ENCODE data around the gene MBD5.
"Not testable (repeated sequence)": the region's sequence is repeated elsewhere in the genome, so short reads cannot be mapped to it uniquely, and the experiment has no call there.

Gene MBD5

DNA sequence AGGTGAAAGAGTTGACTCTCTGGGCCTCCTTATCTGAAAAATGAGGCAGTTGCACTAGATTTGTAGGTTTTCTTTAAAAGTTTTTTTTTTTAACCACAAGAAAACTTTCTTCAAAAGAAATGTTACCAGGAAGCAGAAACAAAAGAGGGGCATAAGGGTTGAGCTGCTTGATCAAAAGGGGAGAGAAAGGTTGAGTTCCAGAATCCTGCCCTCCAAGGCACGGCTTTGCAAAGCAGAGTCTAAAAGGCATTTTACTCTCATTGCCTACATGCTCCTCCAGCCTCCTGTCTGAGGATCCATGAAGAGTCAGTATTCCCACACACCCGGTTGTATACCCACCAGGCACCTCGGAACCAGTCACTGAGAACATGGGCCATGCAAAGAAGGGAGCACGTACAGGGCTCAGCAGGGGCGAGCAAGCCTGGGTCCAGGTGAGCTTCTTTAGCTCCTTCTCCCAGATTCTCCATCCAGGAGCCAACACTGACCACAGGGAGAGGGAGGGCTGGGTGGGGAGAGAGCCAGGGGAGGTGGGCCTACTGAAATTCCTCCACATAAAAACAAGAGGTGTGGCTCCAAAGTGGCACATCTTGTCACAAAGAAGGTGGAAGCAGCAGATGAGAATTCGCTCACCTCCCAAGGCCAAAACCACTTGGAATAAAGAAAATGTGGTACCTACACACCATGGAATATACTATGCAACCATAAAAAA is 507.6 kb downstream of the MBD5 start:
- DNase-seq, result no peak

DNA sequence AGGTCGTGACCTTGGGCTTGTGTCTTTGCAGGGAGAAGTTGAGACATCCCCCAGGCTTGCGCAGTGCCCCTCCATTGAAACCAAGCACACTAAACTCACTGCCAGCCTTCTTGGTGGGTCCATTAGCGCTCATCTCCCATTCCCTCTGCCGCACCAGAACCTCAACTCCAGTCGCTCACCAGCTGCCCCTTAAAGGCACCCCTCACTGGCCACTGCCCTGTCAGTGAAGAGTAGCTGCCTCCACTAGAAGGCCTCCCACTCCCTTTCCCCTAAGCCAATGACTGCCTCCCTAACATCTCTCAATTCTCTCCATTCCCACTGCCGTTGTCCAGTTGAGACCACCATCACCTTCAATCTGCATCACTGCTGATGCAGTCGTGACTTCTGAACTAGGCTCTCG is 508.9 kb downstream of the MBD5 start:
- DNase-seq, result no peak

DNA sequence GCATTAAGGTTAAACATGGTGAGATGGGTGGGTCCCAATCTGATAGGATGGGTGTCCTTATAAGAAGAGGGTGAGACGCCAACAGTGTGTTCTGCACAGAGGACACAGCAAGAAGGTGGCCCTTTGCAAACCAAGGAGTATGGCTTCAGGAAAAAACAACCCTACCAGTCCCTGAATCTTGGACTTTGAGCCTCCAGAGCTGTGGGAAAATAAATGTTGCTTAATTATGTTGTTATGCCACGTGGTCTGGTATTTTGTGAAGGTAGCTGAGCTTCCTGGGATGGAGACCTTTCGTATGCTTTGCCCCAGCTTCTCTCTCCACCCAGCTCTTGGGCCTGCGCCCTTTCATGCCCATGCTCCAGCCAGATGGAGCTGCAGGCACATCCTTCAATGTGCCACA is 509.5 kb downstream of the MBD5 start:
- DNase-seq, result no peak

DNA sequence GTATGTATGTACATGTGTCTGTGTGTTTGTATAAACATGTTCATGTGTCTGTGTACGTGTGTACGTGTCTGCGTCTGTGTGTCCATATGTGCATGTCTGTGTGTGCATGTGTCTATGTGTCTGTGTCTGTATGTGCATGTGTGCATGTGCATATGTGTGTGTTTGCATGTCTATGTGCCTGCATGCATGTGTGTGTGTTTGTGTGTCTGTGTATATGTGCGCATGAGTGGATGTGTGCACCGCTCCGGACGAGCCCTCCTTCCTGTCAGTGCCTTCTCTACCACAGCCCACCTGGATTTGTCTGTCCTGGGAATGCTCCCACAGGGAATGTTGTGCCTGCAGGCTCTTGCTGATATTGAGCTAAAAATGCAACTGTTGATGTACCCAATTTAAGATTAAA is 510.3 kb downstream of the MBD5 start:
- no peak for DNase-seq

DNA sequence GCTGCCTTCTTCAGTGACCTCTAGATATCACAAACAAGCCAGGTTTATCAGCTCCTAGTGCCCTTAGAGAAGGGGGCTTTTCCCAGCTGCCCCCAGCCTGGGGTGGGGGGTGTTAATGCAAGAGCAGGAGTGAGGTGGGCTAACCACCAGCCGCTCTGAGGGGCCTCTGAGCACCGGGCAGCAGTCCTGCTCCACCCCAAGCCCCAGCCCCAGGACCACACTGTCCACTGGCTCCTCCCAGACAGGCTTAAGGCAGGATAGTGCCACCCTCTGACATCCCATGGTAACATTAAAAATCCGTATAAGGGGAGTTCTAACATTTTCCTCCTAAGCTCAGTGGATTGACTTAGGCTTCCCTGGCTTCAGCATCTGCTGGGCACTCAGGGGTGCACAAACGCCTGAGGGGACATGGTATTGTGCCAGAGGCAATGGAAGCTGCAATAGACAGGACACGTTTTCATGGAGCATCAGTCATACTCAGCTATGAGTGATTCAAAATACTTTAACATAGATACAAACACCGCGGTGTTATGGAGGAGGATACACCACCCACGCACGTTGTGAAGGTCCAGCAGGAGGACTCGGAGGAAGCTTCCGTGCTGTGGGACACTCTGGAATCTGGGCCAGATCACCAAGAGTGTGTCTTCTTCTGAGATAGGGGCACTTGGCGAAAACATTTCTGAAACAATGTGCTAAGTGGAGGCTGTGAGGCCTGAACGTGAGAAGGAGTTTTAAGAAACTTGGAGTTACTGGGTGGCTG is 511.0 kb downstream of the MBD5 start:
- no peak for DNase-seq

DNA sequence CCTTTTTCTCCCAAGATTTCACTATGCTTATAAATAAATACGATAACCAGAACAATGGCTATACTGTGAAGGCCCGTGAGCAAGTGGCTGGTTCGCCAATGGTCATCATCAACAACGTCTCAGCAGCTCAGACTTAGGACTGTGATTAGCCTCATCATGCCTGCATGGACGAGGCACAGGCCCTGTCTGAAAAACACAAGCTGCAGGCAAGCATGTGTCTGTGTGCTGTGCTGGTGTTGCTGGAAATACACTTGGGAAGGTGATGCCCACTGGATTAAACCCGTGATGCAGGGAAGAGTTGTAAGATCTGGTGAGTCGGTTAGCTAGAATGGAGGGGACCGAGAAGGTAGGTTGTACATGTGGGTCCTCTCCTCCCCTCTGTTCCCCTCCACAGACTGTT is 512.1 kb downstream of the MBD5 start:
- no peak for DNase-seq

DNA sequence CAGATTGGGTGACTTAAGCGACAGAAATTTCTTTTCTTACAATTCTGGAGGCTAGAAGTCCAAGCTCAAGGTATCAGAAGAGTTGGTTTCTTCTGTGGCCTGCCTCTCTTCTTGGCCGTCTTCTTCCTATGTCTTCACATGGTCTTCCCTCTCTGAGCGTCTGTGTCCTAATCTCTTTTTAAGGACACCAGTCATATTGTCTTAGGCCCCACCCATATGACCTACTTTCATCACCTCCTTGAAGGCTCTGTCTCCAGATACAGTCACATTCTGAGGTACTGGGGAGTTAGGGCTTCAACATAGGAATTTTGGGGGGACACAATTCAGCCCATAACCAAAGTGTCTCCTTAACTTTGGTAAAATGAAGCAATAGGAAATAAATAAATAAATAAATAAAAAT is 512.8 kb downstream of the MBD5 start:
- DNase-seq, result no peak

DNA sequence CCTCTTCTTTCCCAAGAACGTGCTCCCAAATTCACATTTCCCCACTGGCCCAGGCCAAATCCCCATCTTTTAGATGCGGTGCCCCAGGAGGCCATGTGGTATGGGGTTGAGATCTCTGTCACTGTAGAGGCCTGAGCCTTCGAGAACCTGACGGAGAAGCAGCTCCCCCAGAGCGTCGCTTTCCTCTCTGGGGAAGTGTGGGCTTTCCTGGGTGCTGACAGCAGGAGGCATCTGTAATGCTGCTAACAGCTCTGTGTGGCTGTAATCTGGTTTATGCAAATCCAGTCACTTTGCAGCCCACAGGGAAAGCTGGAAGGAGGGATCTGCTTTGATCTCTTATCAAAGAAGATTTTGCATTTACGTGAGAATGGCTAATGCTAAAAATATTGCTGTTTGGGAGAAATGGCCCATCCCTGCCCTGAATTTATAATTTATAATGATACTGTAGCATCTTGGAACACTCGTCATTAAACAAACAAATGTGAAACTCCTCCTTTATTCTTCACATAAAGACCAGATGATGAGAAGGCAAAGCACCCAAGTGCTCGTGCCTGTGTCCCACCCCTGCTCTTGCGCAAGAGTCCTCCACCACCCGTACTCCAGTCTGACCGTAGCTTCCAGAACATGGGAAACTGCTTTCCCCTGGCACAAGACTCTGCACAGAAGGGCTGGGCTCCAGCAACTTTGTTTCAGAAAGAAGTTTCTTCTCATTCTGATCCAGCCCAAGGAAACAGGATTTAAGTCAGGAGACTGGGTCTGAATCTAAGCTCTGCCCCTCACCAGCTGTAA is 513.7 kb downstream of the MBD5 start:
- DNase-seq, result peak; percentile 62 to 68

DNA sequence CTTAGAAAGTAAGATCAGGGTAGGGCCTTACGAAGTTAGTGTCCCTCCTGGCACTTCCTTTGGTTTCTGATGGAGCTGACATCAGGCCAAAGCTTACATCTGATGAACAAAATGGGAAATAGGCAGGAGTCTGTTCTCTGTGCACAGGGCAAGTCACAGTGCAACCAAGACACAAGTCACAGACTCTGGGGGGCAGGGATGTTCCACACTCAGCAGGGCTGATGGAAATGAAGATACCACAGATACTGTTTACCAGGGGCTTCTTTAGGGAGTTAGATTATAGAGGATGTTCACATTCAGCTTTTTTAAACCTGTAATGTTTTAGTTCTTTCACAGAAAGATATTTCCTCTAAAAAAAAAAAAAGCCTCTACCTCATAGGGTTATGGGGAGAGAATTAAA is 517.5 kb downstream of the MBD5 start:
- DNase-seq, result no peak

DNA sequence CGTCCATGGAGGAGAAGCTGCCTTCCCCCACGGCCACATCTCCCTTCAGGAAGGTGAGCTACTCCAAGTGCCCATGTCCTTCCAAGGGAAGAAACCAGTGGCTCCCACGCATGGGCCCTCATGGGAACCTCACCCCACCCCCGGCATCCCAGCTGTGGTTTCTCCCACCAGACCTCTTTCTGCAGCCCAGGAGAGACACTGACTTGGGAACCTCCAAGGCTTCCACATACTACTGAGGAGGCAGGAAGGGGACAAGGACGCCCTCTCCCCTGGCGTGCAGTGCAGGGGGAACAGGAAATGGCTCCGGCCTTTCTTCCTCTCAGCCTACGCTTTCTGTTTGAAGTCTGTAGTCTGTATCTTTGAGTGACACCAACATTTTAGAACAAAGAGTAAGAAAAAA is 519.1 kb downstream of the MBD5 start:
- DNase-seq, result peak; percentile 41 to 63

DNA sequence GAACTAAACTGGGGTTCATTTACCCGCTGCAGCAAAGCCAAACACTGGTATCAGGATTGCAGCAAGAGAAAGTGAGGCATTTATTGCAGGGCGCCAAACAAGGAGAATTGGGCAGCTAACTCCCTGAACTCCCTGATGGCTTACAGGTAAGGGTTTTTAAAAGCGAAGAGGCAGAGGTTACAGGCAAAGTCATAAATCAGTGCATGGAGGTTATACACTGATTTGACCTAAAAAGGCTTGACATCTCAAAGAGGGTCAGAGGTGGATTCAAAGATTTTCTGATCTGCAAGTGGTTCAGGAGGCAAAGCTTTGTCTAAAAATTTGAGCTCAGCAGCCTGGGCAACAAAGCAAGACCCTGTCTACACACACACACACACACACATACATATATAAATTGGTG is 520.9 kb downstream of the MBD5 start:
- no peak for DNase-seq

DNA sequence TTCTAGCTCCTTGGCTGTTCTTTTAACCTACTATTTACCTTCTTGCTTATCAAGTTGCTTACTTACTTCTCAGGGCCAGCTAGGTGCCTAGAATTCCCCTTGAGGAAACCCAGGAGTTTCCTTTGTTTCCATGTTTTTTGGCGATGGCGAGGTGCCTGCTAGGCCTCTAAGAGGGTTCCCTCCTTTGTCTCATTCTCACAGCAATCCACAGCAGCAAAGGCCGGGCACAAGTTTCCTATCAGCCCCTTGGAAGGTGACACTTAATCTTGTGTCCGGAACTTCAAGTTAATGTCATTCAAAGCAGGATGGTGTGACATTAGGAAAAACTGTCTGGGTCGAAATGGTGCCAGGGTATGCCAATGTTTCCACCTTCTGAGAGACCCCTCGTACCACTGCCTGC is 521.7 kb downstream of the MBD5 start:
- DNase-seq, result no peak

DNA sequence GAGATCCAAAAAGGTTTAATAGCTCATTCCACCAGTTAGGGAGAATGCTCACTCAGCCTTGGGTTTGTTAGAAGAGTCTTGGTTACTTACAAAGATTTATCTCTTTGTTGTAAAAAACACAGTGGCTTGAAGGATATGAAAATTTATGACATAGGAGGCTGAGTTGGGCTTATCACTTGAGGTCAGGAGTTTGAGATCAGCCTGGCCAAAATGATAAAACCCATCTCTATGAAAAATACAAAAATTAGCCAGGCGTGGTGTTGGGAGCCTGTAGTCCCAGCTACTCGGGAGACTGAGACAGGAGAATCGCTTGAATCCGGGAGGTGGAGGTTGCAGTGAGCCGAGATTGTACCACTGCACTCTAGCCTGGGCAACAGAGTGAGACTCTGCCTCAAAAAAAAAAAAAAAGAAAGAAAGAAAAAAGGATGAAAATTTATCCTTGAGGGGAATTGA is 522.2 kb downstream of the MBD5 start:
- not testable (repeated sequence) for DNase-seq

DNA sequence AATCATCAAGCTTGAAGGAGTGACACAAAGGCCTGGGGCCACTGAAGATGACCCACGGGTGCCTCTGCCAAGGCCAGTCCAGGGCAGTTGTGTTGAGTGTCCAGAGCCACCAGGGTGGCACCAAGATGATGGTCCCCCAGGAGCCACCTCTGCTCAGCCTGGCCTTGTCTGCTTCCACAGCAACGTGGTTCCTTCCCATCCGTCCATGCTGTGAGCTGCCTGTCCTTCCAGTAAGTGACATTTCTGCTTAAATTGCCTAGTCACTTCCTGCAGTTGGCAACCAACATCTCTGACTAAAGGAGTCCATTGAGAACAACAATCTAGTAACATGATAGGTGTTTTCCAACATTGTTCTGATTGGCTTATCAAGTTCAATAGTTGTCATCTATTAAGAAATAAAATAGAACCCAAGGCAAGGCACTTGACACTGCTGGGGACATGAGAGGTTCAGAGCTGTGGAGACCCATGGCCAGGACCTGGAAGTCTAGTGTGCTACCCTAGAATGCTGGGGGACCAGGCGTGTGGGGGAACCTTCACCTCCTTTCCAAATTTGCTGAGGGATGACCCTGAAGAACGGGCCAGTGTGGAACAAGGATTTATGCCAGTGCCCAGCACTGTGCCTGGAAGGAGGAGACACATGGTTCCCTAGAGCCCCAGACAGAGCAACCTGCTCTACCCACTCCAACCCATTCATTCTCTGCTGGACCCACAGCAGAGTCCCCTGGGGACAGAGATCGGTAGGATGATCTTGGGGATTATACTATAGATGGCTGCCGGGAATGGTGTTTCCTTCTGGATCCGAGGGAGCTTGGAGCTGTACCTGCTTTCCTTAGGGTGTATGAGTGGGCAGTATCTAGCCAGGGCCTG is 524.7 kb downstream of the MBD5 start:
- peak; percentile 38 to 73 for DNase-seq

DNA sequence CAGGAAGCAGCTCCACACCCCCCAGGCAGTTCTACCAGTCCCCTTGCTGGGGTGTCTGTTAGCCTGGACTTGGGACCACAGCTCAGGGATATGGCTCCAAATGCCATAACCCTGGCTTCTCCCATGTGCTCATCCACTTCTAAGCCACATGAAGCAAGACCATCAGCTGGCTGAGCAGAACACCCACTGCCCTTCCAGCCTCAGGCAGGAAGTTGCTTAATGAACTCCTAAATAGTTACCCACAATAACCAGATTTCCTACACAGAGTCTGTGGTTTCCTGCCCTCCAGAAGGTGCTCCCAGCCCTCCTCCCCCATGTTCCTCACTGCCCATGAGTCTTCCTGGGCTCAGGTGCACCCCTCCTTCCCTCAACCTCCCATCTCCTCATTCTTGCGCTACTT is 525.4 kb downstream of the MBD5 start:
- DNase-seq, result peak; percentile 63 to 86

DNA sequence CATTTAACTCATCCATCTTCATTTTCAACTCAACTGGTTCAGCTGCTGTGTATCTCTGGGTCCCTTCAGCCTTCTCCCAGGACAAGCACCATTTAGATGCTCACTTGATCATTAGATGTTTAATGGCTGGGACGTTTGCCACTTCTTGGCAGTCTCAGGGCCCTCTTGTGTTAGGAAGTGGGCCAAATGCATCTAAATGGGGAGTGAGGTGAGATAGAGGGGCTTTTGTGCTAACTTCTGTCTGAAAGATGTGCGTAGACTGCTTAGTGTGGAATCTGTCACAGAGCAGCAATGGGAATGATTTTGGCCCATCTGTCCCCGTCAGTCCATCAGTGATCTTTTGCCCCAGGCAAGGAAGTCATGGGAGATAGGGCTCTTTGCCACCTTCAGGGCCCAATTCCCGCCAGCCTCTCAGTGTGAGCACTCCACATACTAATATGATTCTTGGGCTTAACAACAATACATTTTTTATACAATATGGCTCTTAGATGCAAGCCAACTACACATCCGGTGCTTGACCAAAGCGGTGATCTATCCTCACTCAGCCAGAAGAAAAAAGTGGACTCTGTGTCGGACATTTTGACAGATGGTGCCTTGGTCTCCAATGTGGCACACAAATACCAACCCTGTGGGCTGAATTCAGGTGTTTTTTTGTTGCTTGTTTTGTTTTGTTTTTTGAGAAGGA is 528.0 kb downstream of the MBD5 start:
- no peak for DNase-seq

DNA sequence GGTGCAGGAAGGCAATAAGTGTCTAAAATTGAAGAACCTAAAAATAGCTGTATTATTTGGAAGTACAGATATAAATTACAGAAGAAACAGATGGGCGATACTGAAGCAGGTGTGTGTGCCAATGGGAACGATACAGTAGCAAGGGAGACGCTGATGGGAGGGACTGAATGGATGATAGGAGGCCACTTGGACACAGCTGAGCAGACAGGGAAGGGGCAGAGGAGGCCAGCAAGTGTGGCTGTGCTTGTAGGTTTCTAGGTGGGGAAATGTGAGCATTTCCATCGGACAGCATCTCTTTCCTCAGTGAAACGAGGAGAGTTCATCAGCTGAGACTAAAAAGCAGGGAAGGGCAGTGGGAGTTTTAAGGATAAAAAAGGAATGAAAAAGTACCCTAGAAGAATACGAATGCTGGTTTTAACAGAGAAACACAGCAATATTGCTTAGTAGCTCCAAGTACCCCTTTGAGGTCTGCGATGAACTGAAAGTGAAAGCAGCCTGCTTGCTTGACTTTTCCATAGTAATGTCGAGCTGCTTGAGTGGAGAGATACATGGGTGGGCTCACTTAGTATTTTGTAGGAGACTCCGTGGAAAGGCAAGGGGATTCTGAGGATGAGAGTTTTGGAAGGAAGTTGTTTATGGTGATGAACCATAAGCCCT is 531.9 kb downstream of the MBD5 start:
- DNase-seq, result peak in 1 of 2 donors; percentile 28

DNA sequence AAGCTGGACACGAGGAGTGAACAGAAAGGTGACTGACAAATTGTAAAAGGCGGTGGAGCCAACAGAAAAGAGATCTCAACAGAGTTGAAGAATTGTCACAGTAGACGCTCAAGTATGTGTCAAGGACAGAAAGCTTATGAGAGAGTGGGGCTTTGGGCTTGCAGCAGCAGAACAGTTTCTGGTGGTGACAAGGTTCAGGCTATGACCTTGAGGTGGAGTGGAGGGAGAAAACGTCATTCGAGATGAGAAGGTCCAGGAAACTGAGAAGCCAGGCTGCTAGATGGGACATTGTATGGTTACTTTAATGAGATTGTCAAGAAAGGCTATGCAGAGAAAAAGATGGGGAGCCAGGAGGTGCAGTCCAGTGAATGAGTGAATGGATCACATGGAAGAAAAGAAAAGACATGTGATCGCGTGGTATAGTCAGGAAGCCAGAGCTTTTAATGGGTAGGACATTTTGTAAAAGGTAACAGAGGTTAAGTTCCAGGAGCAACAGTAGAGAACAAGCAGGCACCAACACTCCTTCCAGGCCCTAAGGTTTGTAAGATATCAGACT is 532.5 kb downstream of the MBD5 start:
- no peak for DNase-seq

DNA sequence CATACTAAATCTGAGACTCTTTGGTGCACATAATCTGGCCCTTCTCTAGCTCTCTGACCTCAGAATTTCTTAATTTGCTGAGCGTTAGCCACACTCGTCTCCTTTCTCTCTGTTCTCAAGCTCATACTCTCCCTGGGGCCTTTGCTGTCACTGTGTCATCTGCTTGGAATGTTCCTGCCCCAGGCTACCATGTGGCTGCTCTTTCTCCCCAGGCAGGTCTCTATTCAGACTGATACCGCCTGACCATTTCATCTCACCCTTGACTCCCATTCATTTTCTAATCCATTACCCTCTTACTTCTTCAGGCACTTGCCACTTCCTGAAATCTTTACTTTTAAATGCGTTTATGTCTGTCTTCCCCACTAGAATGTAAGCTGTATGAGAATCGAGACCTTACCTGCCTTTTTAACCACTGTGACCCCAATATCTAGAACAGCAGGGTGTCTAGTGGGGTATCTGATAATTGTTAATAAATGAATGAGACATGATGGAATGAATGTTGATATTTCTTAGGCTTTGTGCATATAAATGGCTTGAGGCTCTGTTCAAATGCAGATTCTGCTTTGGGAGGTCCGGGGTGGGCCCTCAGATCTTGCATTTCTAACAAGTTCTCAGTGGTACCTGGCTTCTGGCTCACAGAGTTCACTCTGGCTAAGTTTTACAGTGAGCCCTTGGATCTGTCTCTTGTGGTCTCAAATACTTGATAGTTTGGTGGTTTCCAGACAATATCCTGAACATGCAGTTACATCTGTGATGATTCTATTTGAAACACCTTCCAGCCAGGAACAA is 533.8 kb downstream of the MBD5 start:
- DNase-seq, result no peak

DNA sequence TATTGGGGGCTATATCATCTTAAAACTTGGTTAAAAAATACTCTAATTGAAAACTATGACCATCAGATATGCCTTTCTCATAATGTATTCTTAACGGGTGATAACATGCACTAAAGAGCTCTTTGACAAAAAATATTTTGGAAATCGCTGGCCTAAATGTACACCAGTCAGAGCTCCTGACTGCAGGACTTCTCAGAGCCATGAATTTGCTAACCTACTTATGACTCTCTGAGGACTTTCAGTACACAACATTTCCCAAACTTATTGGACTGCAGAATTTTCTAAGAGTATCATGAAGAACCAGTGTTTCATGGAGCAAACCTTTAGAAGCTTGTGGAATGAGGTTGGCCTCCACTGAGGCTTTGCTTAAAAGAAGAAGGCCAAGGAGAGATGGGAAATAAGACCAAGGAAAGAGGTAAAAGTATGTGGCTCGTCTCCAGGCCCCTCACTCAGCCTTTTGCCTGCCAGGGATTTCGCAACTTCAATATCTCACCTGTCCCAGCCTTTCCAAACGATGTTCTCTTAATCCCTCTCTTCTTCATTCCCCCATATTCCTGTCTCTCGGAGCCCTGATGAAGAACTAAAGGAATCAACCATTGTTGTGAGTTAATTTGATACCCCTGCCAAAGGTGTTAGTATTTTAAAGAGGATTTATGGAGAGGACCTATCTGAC is 534.9 kb downstream of the MBD5 start:
- no peak for DNase-seq

Data from inflammatory macrophage treated with lipopolysaccharide for 1 hour (primary cell).